GM19193 (cell line): ENCODE measurements around the gene INPP5A.

Experiments used
- POLR2A ChIP-seq: IDR thresholded peaks from 4 replicates; pipeline ENCODE4 v1.6.1; 2011; ENCODE audit not compliant: insufficient read depth, insufficient read length; ENCODE audit errors: extremely low read depth

The INPP5A gene

GRCh38 chr10:132793213-132793612 lies 255.6 kb downstream of the INPP5A start:
- TF ChIP-seq POLR2A = no peak

GRCh38 chr10:132793871-132794849 lies 256.6 kb downstream of the INPP5A start:
- TF ChIP-seq POLR2A = no peak

- TF ChIP-seq POLR2A = no peak
These were observed 259.3 kb downstream of the INPP5A start for GRCh38 chr10:132796846-132797245.

GRCh38 chr10:132798403-132798802 lies 260.8 kb downstream of the INPP5A start:
- TF ChIP-seq POLR2A = no peak

GRCh38 chr10:132798876-132799275 lies 261.3 kb downstream of the INPP5A start:
- no peak for TF ChIP-seq POLR2A

- TF ChIP-seq POLR2A = no peak
These were observed 262.3 kb downstream of the INPP5A start for GRCh38 chr10:132799865-132800264.

GRCh38 chr10:132802048-132802447 lies 264.5 kb downstream of the INPP5A start:
- no peak for TF ChIP-seq POLR2A

- no peak for TF ChIP-seq POLR2A
These were observed 265.2 kb downstream of the INPP5A start for GRCh38 chr10:132802694-132803320.

GRCh38 chr10:132803416-132804210 lies 266.0 kb downstream of the INPP5A start:
- no peak for TF ChIP-seq POLR2A

GRCh38 chr10:132804287-132804686 lies 266.7 kb downstream of the INPP5A start:
- no peak for TF ChIP-seq POLR2A

GRCh38 chr10:132804785-132805426 lies 267.3 kb downstream of the INPP5A start:
- TF ChIP-seq POLR2A = no peak

- TF ChIP-seq POLR2A = no peak
These were observed 268.0 kb downstream of the INPP5A start for GRCh38 chr10:132805599-132805998.

GRCh38 chr10:132806110-132806509 lies 268.5 kb downstream of the INPP5A start:
- no peak for TF ChIP-seq POLR2A

GRCh38 chr10:132806561-132807003 lies 269.0 kb downstream of the INPP5A start:
- TF ChIP-seq POLR2A = no peak
